Measurements from ENCODE around the gene POLR1A. TPM values are rescaled to one million over a fixed set of nuclear protein-coding genes. Genes with fewer than 3 reads are reported as not detected.

POLR1A gene
- total RNA-seq, 1 experiment from 2014 or later, result 47.5 TPM

- TF ChIP-seq, protein P1, sequence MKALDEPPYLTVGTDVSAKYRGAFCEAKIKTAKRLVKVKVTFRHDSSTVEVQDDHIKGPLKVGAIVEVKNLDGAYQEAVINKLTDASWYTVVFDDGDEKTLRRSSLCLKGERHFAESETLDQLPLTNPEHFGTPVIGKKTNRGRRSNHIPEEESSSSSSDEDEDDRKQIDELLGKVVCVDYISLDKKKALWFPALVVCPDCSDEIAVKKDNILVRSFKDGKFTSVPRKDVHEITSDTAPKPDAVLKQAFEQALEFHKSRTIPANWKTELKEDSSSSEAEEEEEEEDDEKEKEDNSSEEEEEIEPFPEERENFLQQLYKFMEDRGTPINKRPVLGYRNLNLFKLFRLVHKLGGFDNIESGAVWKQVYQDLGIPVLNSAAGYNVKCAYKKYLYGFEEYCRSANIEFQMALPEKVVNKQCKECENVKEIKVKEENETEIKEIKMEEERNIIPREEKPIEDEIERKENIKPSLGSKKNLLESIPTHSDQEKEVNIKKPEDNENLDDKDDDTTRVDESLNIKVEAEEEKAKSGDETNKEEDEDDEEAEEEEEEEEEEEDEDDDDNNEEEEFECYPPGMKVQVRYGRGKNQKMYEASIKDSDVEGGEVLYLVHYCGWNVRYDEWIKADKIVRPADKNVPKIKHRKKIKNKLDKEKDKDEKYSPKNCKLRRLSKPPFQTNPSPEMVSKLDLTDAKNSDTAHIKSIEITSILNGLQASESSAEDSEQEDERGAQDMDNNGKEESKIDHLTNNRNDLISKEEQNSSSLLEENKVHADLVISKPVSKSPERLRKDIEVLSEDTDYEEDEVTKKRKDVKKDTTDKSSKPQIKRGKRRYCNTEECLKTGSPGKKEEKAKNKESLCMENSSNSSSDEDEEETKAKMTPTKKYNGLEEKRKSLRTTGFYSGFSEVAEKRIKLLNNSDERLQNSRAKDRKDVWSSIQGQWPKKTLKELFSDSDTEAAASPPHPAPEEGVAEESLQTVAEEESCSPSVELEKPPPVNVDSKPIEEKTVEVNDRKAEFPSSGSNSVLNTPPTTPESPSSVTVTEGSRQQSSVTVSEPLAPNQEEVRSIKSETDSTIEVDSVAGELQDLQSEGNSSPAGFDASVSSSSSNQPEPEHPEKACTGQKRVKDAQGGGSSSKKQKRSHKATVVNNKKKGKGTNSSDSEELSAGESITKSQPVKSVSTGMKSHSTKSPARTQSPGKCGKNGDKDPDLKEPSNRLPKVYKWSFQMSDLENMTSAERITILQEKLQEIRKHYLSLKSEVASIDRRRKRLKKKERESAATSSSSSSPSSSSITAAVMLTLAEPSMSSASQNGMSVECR (CRISPR knock-in tag; IDR thresholded peaks at IDR 0.05; ENCODE audit: borderline replicate concordance), result no peak
- TF ChIP-seq HMGA2 (CRISPR knock-in tag; IDR thresholded peaks at IDR 0.05) (no peak), STAT6 (CRISPR knock-in tag; conservative IDR thresholded peaks at IDR 0.05; ENCODE audit: low read depth) (no peak), USF2 (CRISPR knock-in tag; IDR thresholded peaks at IDR 0.05) (no peak)
- TF ChIP-seq, protein P2, sequence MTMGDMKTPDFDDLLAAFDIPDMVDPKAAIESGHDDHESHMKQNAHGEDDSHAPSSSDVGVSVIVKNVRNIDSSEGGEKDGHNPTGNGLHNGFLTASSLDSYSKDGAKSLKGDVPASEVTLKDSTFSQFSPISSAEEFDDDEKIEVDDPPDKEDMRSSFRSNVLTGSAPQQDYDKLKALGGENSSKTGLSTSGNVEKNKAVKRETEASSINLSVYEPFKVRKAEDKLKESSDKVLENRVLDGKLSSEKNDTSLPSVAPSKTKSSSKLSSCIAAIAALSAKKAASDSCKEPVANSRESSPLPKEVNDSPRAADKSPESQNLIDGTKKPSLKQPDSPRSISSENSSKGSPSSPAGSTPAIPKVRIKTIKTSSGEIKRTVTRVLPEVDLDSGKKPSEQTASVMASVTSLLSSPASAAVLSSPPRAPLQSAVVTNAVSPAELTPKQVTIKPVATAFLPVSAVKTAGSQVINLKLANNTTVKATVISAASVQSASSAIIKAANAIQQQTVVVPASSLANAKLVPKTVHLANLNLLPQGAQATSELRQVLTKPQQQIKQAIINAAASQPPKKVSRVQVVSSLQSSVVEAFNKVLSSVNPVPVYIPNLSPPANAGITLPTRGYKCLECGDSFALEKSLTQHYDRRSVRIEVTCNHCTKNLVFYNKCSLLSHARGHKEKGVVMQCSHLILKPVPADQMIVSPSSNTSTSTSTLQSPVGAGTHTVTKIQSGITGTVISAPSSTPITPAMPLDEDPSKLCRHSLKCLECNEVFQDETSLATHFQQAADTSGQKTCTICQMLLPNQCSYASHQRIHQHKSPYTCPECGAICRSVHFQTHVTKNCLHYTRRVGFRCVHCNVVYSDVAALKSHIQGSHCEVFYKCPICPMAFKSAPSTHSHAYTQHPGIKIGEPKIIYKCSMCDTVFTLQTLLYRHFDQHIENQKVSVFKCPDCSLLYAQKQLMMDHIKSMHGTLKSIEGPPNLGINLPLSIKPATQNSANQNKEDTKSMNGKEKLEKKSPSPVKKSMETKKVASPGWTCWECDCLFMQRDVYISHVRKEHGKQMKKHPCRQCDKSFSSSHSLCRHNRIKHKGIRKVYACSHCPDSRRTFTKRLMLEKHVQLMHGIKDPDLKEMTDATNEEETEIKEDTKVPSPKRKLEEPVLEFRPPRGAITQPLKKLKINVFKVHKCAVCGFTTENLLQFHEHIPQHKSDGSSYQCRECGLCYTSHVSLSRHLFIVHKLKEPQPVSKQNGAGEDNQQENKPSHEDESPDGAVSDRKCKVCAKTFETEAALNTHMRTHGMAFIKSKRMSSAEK (CRISPR knock-in tag; IDR thresholded peaks at IDR 0.05; ENCODE audit: borderline replicate concordance), result no peak
Measured at GRCh38 chr2:86064006-86064405, 41.7 kb downstream of the POLR1A start (continued).

DNA sequence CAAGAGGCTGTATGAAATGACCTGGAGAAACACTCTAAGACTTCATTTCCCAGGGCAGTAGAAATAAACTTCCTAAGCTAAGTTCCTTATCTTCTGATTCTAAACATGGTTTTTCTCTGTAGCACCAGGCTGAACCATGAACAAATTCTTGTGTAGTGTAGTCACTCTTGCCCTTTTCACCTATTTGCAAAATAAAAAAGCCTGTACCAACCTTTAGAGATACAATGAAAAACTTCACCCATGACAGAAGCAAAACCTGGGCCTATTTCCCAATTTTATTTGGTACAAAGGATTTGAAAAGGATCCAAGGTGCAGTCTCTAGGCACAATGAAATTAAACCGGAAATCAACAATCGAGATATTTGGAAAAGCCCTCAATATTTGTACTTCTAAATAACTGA is 43.6 kb downstream of the POLR1A start:
- ATAC-seq, result no peak

More for the DNA sequence above, 43.6 kb downstream of the POLR1A start:
- ChIA-PET CTCF (no interaction called here), POLR2A (no interaction called here)
- Mint-ChIP-seq H3K36me3 (peaks cover 64% of the 10 kb centered on the region), H3K27me3 (ENCODE audit: low read depth) (no peaks in the 10 kb centered on the region), H3K4me3 (no peak overlapping the region), H3K27ac (no peak overlapping the region), H3K4me1 (no peaks in the 10 kb centered on the region), H3K9me3 (no peaks in the 10 kb centered on the region)
- no peak for DNase-seq (ENCODE audit: low spot score)
- TF ChIP-seq, protein P3, sequence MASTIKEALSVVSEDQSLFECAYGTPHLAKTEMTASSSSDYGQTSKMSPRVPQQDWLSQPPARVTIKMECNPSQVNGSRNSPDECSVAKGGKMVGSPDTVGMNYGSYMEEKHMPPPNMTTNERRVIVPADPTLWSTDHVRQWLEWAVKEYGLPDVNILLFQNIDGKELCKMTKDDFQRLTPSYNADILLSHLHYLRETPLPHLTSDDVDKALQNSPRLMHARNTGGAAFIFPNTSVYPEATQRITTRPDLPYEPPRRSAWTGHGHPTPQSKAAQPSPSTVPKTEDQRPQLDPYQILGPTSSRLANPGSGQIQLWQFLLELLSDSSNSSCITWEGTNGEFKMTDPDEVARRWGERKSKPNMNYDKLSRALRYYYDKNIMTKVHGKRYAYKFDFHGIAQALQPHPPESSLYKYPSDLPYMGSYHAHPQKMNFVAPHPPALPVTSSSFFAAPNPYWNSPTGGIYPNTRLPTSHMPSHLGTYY (CRISPR knock-in tag; IDR thresholded peaks at IDR 0.05), result no peak
- TF ChIP-seq GRHL2 (CRISPR knock-in tag; IDR thresholded peaks at IDR 0.05; ENCODE audit: insufficient replicate concordance, severe bottlenecking) (no peak), NFATC4 (CRISPR knock-in tag; IDR thresholded peaks at IDR 0.05) (no peak), JUN (CRISPR knock-in tag; IDR thresholded peaks at IDR 0.05) (no peak)
- TF ChIP-seq, protein P4, sequence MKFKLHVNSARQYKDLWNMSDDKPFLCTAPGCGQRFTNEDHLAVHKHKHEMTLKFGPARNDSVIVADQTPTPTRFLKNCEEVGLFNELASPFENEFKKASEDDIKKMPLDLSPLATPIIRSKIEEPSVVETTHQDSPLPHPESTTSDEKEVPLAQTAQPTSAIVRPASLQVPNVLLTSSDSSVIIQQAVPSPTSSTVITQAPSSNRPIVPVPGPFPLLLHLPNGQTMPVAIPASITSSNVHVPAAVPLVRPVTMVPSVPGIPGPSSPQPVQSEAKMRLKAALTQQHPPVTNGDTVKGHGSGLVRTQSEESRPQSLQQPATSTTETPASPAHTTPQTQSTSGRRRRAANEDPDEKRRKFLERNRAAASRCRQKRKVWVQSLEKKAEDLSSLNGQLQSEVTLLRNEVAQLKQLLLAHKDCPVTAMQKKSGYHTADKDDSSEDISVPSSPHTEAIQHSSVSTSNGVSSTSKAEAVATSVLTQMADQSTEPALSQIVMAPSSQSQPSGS (CRISPR knock-in tag; IDR thresholded peaks at IDR 0.05; ENCODE audit: borderline replicate concordance, low read depth), result no peak
